GM23338 (cell line): ENCODE data around the gene HTRA2.
A peak's percentile ranks its signal among the peaks of the same experiment; 100 is the strongest.

ENCODE experiments used
- CREB1 ChIP-seq: fragments of 250-450 bp; sonication (Bioruptor Pico); IDR thresholded peaks from 2 replicates; pipeline ENCODE4 v1.5.0; 2020; ENCODE audit warnings: low read depth, mild to moderate bottlenecking, moderate library complexity
- EZH2 ChIP-seq: fragments of 200-600 bp; sonication (generic); IDR thresholded peaks from one replicate; pipeline ENCODE4 v1.8.0; 2017; ENCODE audit warnings: antibody characterized with exemption, mild to moderate bottlenecking, low read depth; ENCODE audit not compliant: unreplicated experiment
- EZH2phosphoT487 ChIP-seq: fragments of 200-600 bp; sonication (generic); IDR thresholded peaks from one replicate; pipeline ENCODE4 v1.8.1; 2018; ENCODE audit warnings: antibody characterized with exemption; ENCODE audit not compliant: unreplicated experiment
- JUNB ChIP-seq: IDR thresholded peaks from one replicate; pipeline ENCODE4 v1.6.1; 2016; ENCODE audit warnings: antibody characterized with exemption; ENCODE audit not compliant: unreplicated experiment
- NANOG ChIP-seq: IDR thresholded peaks from 2 replicates; pipeline ENCODE4 v1.6.1; 2016; ENCODE audit warnings: antibody characterized with exemption, borderline replicate concordance
- POLR2AphosphoS5 ChIP-seq: IDR thresholded peaks from 2 replicates; pipeline ENCODE4 v1.6.1; 2016; ENCODE audit warnings: antibody characterized with exemption, low read depth
- STAT1 ChIP-seq: IDR thresholded peaks from one replicate; pipeline ENCODE4 v1.6.1; 2016; ENCODE audit warnings: antibody characterized with exemption; ENCODE audit not compliant: unreplicated experiment
- ZNF114 ChIP-seq: fragments of 250-450 bp; sonication (Bioruptor Pico); IDR thresholded peaks from 2 replicates; pipeline ENCODE4 v1.5.0; 2020; ENCODE audit warnings: mild to moderate bottlenecking, moderate library complexity
- TF ChIP-seq, protein P1 (sequence below), 2 experiments: fragments of 200-600 bp in 1 of 2; sonication (generic) in 1 of 2; conservative IDR thresholded peaks; 2 replicates each; pipeline versions ENCODE4 v1.5.1 to v1.6.1; 2016 to 2017; ENCODE audit warnings: antibody characterized with exemption in 2 of 2, low read depth in 2 of 2, mild to moderate bottlenecking in 2 of 2, moderate library complexity in 1 of 2
- TF ChIP-seq, protein P2 (sequence below): IDR thresholded peaks from one replicate; pipeline ENCODE4 v1.6.1; 2018; ENCODE audit warnings: antibody characterized with exemption; ENCODE audit not compliant: unreplicated experiment
- TF ChIP-seq, protein P3 (sequence below): IDR thresholded peaks from 2 replicates; pipeline ENCODE4 v1.6.1; 2016; ENCODE audit warnings: antibody characterized with exemption

DNA sequence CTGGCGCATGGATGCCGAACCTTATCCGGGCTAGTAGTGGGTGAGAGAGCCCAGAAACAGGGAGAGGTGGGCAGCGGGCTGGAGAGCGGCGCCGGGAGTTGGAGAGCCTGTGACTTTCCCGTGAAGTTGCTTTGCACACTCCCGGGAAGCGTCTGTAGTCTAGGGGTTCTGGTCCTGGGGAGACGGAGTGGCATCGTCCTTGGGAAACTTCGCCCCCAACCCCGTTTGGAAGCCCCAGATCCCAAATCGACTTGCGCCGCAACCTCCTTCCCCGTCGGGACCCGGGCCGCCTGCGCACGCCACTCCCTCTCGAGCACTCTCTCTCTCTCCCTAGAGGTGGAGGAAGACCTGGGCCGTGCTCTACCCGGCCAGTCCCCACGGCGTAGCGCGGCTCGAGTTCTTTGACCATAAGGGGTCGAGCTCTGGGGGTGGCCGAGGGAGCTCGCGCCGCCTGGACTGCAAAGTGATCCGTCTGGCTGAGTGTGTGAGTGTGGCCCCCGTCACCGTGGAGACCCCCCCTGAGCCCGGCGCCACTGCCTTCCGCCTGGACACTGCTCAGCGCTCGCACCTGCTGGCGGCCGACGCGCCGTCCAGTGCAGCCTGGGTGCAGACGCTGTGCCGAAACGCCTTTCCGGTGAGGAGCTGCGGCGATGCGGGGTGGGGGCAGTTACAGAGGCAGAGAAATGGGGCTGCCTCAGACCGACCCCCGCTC is 25.2 kb downstream of the HTRA2 start:
- TF ChIP-seq JUNB = no peak
- TF ChIP-seq EZH2 = peak; percentile 35
- TF ChIP-seq, protein P1, sequence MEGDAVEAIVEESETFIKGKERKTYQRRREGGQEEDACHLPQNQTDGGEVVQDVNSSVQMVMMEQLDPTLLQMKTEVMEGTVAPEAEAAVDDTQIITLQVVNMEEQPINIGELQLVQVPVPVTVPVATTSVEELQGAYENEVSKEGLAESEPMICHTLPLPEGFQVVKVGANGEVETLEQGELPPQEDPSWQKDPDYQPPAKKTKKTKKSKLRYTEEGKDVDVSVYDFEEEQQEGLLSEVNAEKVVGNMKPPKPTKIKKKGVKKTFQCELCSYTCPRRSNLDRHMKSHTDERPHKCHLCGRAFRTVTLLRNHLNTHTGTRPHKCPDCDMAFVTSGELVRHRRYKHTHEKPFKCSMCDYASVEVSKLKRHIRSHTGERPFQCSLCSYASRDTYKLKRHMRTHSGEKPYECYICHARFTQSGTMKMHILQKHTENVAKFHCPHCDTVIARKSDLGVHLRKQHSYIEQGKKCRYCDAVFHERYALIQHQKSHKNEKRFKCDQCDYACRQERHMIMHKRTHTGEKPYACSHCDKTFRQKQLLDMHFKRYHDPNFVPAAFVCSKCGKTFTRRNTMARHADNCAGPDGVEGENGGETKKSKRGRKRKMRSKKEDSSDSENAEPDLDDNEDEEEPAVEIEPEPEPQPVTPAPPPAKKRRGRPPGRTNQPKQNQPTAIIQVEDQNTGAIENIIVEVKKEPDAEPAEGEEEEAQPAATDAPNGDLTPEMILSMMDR (conservative IDR thresholded peaks at IDR 0.05; ENCODE audit: low read depth in 2 of 2) = no peak
- TF ChIP-seq POLR2AphosphoS5 = no peak
- TF ChIP-seq STAT1 = no peak
- no peak for TF ChIP-seq EZH2phosphoT487
- no peak for TF ChIP-seq CREB1
- TF ChIP-seq, protein P2, sequence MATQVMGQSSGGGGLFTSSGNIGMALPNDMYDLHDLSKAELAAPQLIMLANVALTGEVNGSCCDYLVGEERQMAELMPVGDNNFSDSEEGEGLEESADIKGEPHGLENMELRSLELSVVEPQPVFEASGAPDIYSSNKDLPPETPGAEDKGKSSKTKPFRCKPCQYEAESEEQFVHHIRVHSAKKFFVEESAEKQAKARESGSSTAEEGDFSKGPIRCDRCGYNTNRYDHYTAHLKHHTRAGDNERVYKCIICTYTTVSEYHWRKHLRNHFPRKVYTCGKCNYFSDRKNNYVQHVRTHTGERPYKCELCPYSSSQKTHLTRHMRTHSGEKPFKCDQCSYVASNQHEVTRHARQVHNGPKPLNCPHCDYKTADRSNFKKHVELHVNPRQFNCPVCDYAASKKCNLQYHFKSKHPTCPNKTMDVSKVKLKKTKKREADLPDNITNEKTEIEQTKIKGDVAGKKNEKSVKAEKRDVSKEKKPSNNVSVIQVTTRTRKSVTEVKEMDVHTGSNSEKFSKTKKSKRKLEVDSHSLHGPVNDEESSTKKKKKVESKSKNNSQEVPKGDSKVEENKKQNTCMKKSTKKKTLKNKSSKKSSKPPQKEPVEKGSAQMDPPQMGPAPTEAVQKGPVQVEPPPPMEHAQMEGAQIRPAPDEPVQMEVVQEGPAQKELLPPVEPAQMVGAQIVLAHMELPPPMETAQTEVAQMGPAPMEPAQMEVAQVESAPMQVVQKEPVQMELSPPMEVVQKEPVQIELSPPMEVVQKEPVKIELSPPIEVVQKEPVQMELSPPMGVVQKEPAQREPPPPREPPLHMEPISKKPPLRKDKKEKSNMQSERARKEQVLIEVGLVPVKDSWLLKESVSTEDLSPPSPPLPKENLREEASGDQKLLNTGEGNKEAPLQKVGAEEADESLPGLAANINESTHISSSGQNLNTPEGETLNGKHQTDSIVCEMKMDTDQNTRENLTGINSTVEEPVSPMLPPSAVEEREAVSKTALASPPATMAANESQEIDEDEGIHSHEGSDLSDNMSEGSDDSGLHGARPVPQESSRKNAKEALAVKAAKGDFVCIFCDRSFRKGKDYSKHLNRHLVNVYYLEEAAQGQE = no peak
- TF ChIP-seq NANOG = no peak
- TF ChIP-seq, protein P3, sequence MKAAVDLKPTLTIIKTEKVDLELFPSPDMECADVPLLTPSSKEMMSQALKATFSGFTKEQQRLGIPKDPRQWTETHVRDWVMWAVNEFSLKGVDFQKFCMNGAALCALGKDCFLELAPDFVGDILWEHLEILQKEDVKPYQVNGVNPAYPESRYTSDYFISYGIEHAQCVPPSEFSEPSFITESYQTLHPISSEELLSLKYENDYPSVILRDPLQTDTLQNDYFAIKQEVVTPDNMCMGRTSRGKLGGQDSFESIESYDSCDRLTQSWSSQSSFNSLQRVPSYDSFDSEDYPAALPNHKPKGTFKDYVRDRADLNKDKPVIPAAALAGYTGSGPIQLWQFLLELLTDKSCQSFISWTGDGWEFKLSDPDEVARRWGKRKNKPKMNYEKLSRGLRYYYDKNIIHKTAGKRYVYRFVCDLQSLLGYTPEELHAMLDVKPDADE = no peak
- TF ChIP-seq ZNF114 (CRISPR knock-in tag) = no peak
